ENCODE data around the gene ENOX1. TPM values are rescaled to one million over a fixed set of nuclear protein-coding genes. Genes with fewer than 3 reads are reported as not detected.

ENOX1 gene
- total and polyA plus RNA-seq, 2 of the 13 experiments (the other 11 are each of a cell fraction or from before 2014, with no cell fraction given) = not detected

- FAIRE-seq = no peak
- ATAC-seq = no peak
- BruUV-seq (replicated peaks) = no TSS peak
- ChIA-PET POLR2A (no interaction called here), CTCF (ENCODE audit: low intra/inter-chr PET ratio, low total read pairs) (no interaction called here)
- Histone ChIP-seq H2AFZ (ENCODE audit: low read length) (no peak overlapping the region), H3K36me3 (replicated peaks in 1 of 2; ENCODE audit: control insufficient read depth in 1 of 2, insufficient read depth in 2 of 2, low read length in 2 of 2) (no peaks in the 10 kb centered on the region), H3K4me3 (replicated peaks in 1 of 3; ENCODE audit: insufficient read depth in 1 of 3, low read depth in 2 of 3, low read length in 3 of 3) (no peak overlapping the region), H3K9ac (ENCODE audit: insufficient read depth, low read depth, low read length) (no peak overlapping the region), H3K79me2 (ENCODE audit: insufficient read depth, low read length) (no peaks in the 10 kb centered on the region), H3K4me1 (ENCODE audit: insufficient read depth, low read length) (no peaks in the 10 kb centered on the region), H3K4me2 (ENCODE audit: low read depth, low read length) (no peak overlapping the region), H4K20me1 (ENCODE audit: insufficient read depth, low read length) (no peaks in the 10 kb centered on the region), H3K27ac (ENCODE audit: extremely low read length, insufficient read depth, low read length) (no peak overlapping the region), H3K9me3 (ENCODE audit: low read length) (no peaks in the 10 kb centered on the region), H3K27me3 (ENCODE audit: control insufficient read depth in 1 of 2, insufficient read depth in 2 of 2, low read length in 2 of 2) (no peaks in the 10 kb centered on the region)
- intact Hi-C loops (cut with micrococcal nuclease; ENCODE audit: unreplicated experiment) (no loop called here), in situ Hi-C loops (cut with HindIII; ENCODE audit: extremely low pct_ligation_motif_present, low pct_unique_long_range_greater_than_20kb) (no loop called here)
- no peak for TF ChIP-seq ZNF598 (CRISPR knock-in tag; IDR thresholded peaks at IDR 0.05; ENCODE audit: borderline replicate concordance)
- no peak for TF ChIP-seq MTA3 (CRISPR knock-in tag; IDR thresholded peaks at IDR 0.05)
- TF ChIP-seq NR2C2 (CRISPR knock-in tag; IDR thresholded peaks at IDR 0.05; ENCODE audit: borderline replicate concordance) = no peak
- DNase-seq (ENCODE audit: low spot score) = no peak
- 0% methylated on average over 1 of the region's 1 CpG for WGBS (ENCODE audit: low lambda C conversion rate)
These were observed 227.8 kb downstream of the ENOX1 start for GRCh38 chr13:43558939-43559338.

GRCh38 chr13:43558326-43558725 lies 228.4 kb downstream of the ENOX1 start:
- H3K9me3 ChIP-seq (ENCODE audit: low read length) = no peaks in the 10 kb centered on the region
- ChIA-PET CTCF (ENCODE audit: low intra/inter-chr PET ratio, low total read pairs) (no interaction called here), POLR2A (no interaction called here)
- in situ Hi-C loops (cut with HindIII; ENCODE audit: extremely low pct_ligation_motif_present, low pct_unique_long_range_greater_than_20kb) (no loop called here), intact Hi-C loops (cut with micrococcal nuclease; ENCODE audit: unreplicated experiment) (no loop called here)
- H2AFZ ChIP-seq (ENCODE audit: low read length) = no peak overlapping the region
- no peak overlapping the region for H3K4me3 ChIP-seq (replicated peaks in 1 of 3; ENCODE audit: insufficient read depth in 1 of 3, low read depth in 2 of 3, low read length in 3 of 3)
- 0% methylated on average over 1 of the region's 1 CpG for WGBS (ENCODE audit: low lambda C conversion rate)
- no peaks in the 10 kb centered on the region for H3K36me3 ChIP-seq (replicated peaks in 1 of 2; ENCODE audit: control insufficient read depth in 1 of 2, insufficient read depth in 2 of 2, low read length in 2 of 2)
- H3K9ac ChIP-seq (ENCODE audit: insufficient read depth, low read depth, low read length) = no peak overlapping the region
- H4K20me1 ChIP-seq (ENCODE audit: insufficient read depth, low read length) = no peaks in the 10 kb centered on the region
- no peak for DNase-seq (ENCODE audit: low spot score)
- ATAC-seq = no peak
- no peak for FAIRE-seq
- no peaks in the 10 kb centered on the region for H3K27me3 ChIP-seq (ENCODE audit: control insufficient read depth in 1 of 2, insufficient read depth in 2 of 2, low read length in 2 of 2)
- H3K4me1 ChIP-seq (ENCODE audit: insufficient read depth, low read length) = no peaks in the 10 kb centered on the region
- no peaks in the 10 kb centered on the region for H3K79me2 ChIP-seq (ENCODE audit: insufficient read depth, low read length)
- H3K4me2 ChIP-seq (ENCODE audit: low read depth, low read length) = no peak overlapping the region
- H3K27ac ChIP-seq (ENCODE audit: extremely low read length, insufficient read depth, low read length) = no peak overlapping the region
- no TSS peak for BruUV-seq (replicated peaks)
- no peak for TF ChIP-seq ZKSCAN5 (CRISPR knock-in tag; IDR thresholded peaks at IDR 0.05)
- no peak for TF ChIP-seq ARNT2 (CRISPR knock-in tag; IDR thresholded peaks at IDR 0.05; ENCODE audit: low read depth)
- TF ChIP-seq MYC (CRISPR knock-in tag; IDR thresholded peaks at IDR 0.05; ENCODE audit: borderline replicate concordance) = no peak
- TF ChIP-seq, protein P1, sequence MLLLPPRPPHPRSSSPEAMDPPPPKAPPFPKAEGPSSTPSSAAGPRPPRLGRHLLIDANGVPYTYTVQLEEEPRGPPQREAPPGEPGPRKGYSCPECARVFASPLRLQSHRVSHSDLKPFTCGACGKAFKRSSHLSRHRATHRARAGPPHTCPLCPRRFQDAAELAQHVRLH (CRISPR knock-in tag; IDR thresholded peaks at IDR 0.05; ENCODE audit: borderline replicate concordance, low read depth) = no peak
- no peak for TF ChIP-seq RBFOX2 (IDR thresholded peaks at IDR 0.05; ENCODE audit: low read depth, low read length)
- no peak for TF ChIP-seq HDAC6 (IDR thresholded peaks at IDR 0.05; ENCODE audit: low read depth, low read length)
- no peak for TF ChIP-seq ZBTB8A (CRISPR knock-in tag; IDR thresholded peaks at IDR 0.05; ENCODE audit: borderline replicate concordance, low read depth)
- no peak for TF ChIP-seq PLRG1 (conservative IDR thresholded peaks at IDR 0.05)
- no peak for TF ChIP-seq FOSL2 (CRISPR knock-in tag; IDR thresholded peaks at IDR 0.05)
- TF ChIP-seq ZNF619 (CRISPR knock-in tag; IDR thresholded peaks at IDR 0.05) = no peak
- TF ChIP-seq KLF12 (CRISPR knock-in tag; IDR thresholded peaks at IDR 0.05; ENCODE audit: borderline replicate concordance) = no peak
- TF ChIP-seq, protein P2, sequence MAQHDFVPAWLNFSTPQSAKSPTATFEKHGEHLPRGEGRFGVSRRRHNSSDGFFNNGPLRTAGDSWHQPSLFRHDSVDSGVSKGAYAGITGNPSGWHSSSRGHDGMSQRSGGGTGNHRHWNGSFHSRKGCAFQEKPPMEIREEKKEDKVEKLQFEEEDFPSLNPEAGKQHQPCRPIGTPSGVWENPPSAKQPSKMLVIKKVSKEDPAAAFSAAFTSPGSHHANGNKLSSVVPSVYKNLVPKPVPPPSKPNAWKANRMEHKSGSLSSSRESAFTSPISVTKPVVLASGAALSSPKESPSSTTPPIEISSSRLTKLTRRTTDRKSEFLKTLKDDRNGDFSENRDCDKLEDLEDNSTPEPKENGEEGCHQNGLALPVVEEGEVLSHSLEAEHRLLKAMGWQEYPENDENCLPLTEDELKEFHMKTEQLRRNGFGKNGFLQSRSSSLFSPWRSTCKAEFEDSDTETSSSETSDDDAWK (CRISPR knock-in tag; IDR thresholded peaks at IDR 0.05) = no peak
- no peak for TF ChIP-seq MTA3 (CRISPR knock-in tag; IDR thresholded peaks at IDR 0.05)
- TF ChIP-seq, protein P3, sequence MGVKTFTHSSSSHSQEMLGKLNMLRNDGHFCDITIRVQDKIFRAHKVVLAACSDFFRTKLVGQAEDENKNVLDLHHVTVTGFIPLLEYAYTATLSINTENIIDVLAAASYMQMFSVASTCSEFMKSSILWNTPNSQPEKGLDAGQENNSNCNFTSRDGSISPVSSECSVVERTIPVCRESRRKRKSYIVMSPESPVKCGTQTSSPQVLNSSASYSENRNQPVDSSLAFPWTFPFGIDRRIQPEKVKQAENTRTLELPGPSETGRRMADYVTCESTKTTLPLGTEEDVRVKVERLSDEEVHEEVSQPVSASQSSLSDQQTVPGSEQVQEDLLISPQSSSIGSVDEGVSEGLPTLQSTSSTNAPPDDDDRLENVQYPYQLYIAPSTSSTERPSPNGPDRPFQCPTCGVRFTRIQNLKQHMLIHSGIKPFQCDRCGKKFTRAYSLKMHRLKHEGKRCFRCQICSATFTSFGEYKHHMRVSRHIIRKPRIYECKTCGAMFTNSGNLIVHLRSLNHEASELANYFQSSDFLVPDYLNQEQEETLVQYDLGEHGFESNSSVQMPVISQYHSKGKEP (CRISPR knock-in tag; IDR thresholded peaks at IDR 0.05) = no peak
- TF ChIP-seq ARHGAP35 (CRISPR knock-in tag; IDR thresholded peaks at IDR 0.05; ENCODE audit: borderline replicate concordance) = no peak
- TF ChIP-seq HOXA9 (CRISPR knock-in tag; IDR thresholded peaks at IDR 0.05; ENCODE audit: borderline replicate concordance) = no peak

All from HepG2 (cell line).